Endothelial cell of umbilical vein (primary cell): Measurements from ENCODE around the gene MEGF10. TPM values are rescaled to one million over a fixed set of nuclear protein-coding genes. Genes with fewer than 3 reads are reported as not detected.

Experiments used
- BruUV-seq: library from RNA; stranded (reverse); fragments of 400-500 nt; replicated peaks from 2 replicates; lab custom pipeline; 2021; lab: Mats Ljungman, UMichigan
- CTCF ChIA-PET: fragments of 300-600, 350-600 bp; sonication (Branson Sonifier 250); formaldehyde crosslinking; loops from one replicate; lab custom pipeline; 2021; ENCODE audit warnings: antibody characterized with exemption, inconsistent platforms; lab: Charles Lee
- POLR2A ChIA-PET: fragments of 300-600, 350-600 bp; sonication (Branson Sonifier 250); formaldehyde crosslinking; loops from one replicate; lab custom pipeline; 2021; ENCODE audit warnings: antibody characterized with exemption, inconsistent platforms; lab: Charles Lee
- DNase-seq: peaks from one replicate; pipeline ENCODE4 v3.0.0-alpha.2; 2011; ENCODE audit warnings: low read depth, low spot score
- FAIRE-seq: peaks from 2 replicates; lab custom pipeline; 2011; peaks lifted over from hg19 to GRCh38; lab: Jason Lieb, UNC
- H2AFZ ChIP-seq: 2 replicates; pipeline ENCODE4 v1.6.0; 2012; ENCODE audit warnings: low read depth, low read length, control low read depth, inconsistent platforms
- H3K27ac ChIP-seq: 2 replicates; pipeline ENCODE4 v1.5.1; 2011; ENCODE audit warnings: low read depth, mild to moderate bottlenecking, control low read depth, low read length, moderate library complexity; ENCODE audit not compliant: insufficient read depth
- H3K27me3 ChIP-seq, 2 experiments: 2 replicates each; pipeline versions ENCODE4 v1.6.0 to v1.6.1; 2011; ENCODE audit warnings: low read length in 2 of 2, mixed read lengths in 1 of 2; ENCODE audit not compliant: control insufficient read depth in 2 of 2, insufficient read depth in 2 of 2
- H3K36me3 ChIP-seq, 2 experiments: 2 replicates in 1 of 2; 3 replicates in 1 of 2; pipeline ENCODE4 v1.5.1; 2011; ENCODE audit warnings: low read length in 2 of 2, mild to moderate bottlenecking in 1 of 2, moderate library complexity in 1 of 2; ENCODE audit not compliant: control insufficient read depth in 2 of 2, insufficient read depth in 2 of 2; ENCODE audit errors: extremely low read depth in 1 of 2
- H3K4me1 ChIP-seq: 3 replicates; pipeline ENCODE4 v1.5.1; 2011; ENCODE audit warnings: mild to moderate bottlenecking, low read length; ENCODE audit not compliant: control insufficient read depth, insufficient read depth; ENCODE audit errors: extremely low read depth
- H3K4me2 ChIP-seq: 2 replicates; pipeline ENCODE4 v1.6.1; 2011; ENCODE audit warnings: low read length, control low read depth, mixed read lengths; ENCODE audit not compliant: insufficient read depth
- H3K4me3 ChIP-seq, 3 experiments: fragments of 200-600 bp in 1 of 3; sonication (generic), shearing (Covaris generic) in 1 of 3; replicated peaks in 1 of 3; 2 replicates each; pipeline ENCODE4 v1.5.1; 2011 to 2016; ENCODE audit warnings: control low read depth in 3 of 3, low read length in 3 of 3, mild to moderate bottlenecking in 2 of 3, inconsistent platforms in 1 of 3, low read depth in 1 of 3, moderate library complexity in 1 of 3; ENCODE audit not compliant: insufficient read depth in 1 of 3
- H3K79me2 ChIP-seq: 2 replicates; pipeline ENCODE4 v1.6.0; 2012; ENCODE audit warnings: low read length, inconsistent platforms; ENCODE audit not compliant: control insufficient read depth, insufficient read depth
- H3K9ac ChIP-seq: replicated peaks from 2 replicates; pipeline ENCODE3; 2011; ENCODE audit warnings: low read length, control low read depth; ENCODE audit not compliant: insufficient read depth; ENCODE audit errors: extremely low read depth
- H3K9me1 ChIP-seq: replicated peaks from 3 replicates; pipeline ENCODE4 v1.6.0; 2011; ENCODE audit warnings: mild to moderate bottlenecking, low read length; ENCODE audit not compliant: control insufficient read depth, insufficient read depth; ENCODE audit errors: extremely low read depth
- H3K9me3 ChIP-seq: replicated peaks from 2 replicates; pipeline ENCODE4 v1.5.1; 2012; ENCODE audit warnings: low read length, inconsistent platforms; ENCODE audit not compliant: control insufficient read depth, insufficient read depth
- H4K20me1 ChIP-seq: replicated peaks from 2 replicates; pipeline ENCODE3; 2011; ENCODE audit warnings: mild to moderate bottlenecking, low read length; ENCODE audit not compliant: control insufficient read depth, insufficient read depth; ENCODE audit errors: extremely low read depth
- CTCF ChIP-seq, 2 donors: IDR thresholded peaks; 1 replicate in 1 of 2; 2 replicates in 1 of 2; pipeline ENCODE4 v1.5.1; 2011; ENCODE audit warnings: low read length in 2 of 2, mild to moderate bottlenecking in 2 of 2, moderate library complexity in 2 of 2, control low read depth in 1 of 2, inconsistent platforms in 1 of 2, low read depth in 1 of 2; ENCODE audit not compliant: insufficient read depth in 1 of 2; ENCODE audit errors: extremely low read depth in 1 of 2
- EZH2 ChIP-seq: IDR thresholded peaks from 2 replicates; pipeline ENCODE4 v1.6.1; 2012; ENCODE audit warnings: borderline replicate concordance, low read depth, mild to moderate bottlenecking, moderate library complexity, low read length, inconsistent platforms; ENCODE audit not compliant: severe bottlenecking
- FOS ChIP-seq: IDR thresholded peaks from 2 replicates; pipeline ENCODE4 v1.6.1; 2011; ENCODE audit warnings: mild to moderate bottlenecking, low read length, moderate library complexity, borderline replicate concordance; ENCODE audit not compliant: insufficient read depth
- GATA2 ChIP-seq: IDR thresholded peaks from 2 replicates; pipeline ENCODE4 v1.7.0; 2011; ENCODE audit warnings: low read depth, mild to moderate bottlenecking, moderate library complexity, mixed read lengths, low read length; ENCODE audit not compliant: insufficient read length, insufficient read depth
- JUN ChIP-seq: IDR thresholded peaks from 2 replicates; pipeline ENCODE4 v1.6.1; 2011; ENCODE audit warnings: borderline replicate concordance, low read depth; ENCODE audit not compliant: insufficient read length, insufficient read depth
- MAX ChIP-seq: IDR thresholded peaks from 2 replicates; pipeline ENCODE4 v1.6.1; 2011; ENCODE audit not compliant: insufficient read depth, insufficient read length
- MYC ChIP-seq: IDR thresholded peaks from one replicate; pipeline ENCODE4 v1.6.1; 2011; ENCODE audit warnings: mild to moderate bottlenecking, low read depth, low read length
- POLR2A ChIP-seq: IDR thresholded peaks from 2 replicates; pipeline ENCODE4 v1.6.1; 2012; ENCODE audit warnings: low read depth, mild to moderate bottlenecking, control low read depth, low read length
- POLR2AphosphoS5 ChIP-seq: IDR thresholded peaks from 2 replicates; pipeline ENCODE4 v1.6.1; 2012; ENCODE audit warnings: low read depth, mild to moderate bottlenecking, control low read depth, low read length, moderate library complexity; ENCODE audit not compliant: insufficient read depth
- dilution Hi-C: fragments of 300-500 bp; cut with MboI; formaldehyde crosslinking; loops from one replicate; pipeline ENCODE4 v1.15.0; 2019; ENCODE audit warnings: low sequenced_read_pairs; ENCODE audit not compliant: extremely low pct_ligation_motif_present
- intact Hi-C: fragments of 100-400 bp; cut with micrococcal nuclease; formaldehyde crosslinking; loops from one replicate; pipeline ENCODE4 v1.10.0; 2022
- polyA plus RNA-seq, 4 experiments: library from polyadenylated mRNA; depleted of rRNA in 3 of 4; stranded (reverse) in 3 of 4; unstranded in 1 of 4; fragments of >200 nt; gene quantifications; 2 replicates each; pipeline versions ENCODE4 v1.2.1 to v1.2.3, GENCODE V29; 2011 to 2012; ENCODE audit warnings: missing spikeins in 1 of 4
- total RNA-seq: library from RNA; stranded (reverse); gene quantifications from 2 replicates; pipeline ENCODE4 v1.2.3, GENCODE V29; 2021

Gene MEGF10
- total and polyA plus RNA-seq, 2 donors (not counting 3 experiments of a cell fraction or from before 2014, with no cell fraction given) = 0.30 to 1.00 TPM

GRCh38 chr5:127440831-127441230 is 150.2 kb downstream of the MEGF10 start:
- intact Hi-C loops (loop anchor here (10.0 kb wide), 1 partner anchor 256 kb away; no protein-coding TSS in a partner anchor), dilution Hi-C loops (no loop called here)
- TF ChIP-seq JUN (no peak), POLR2A (no peak), GATA2 (no peak), MAX (no peak), FOS (no peak), CTCF (IDR thresholded peaks at IDR 0.05; ENCODE audit: extremely low read depth in 1 of 2, insufficient read depth in 1 of 2, low read depth in 1 of 2, low read length in 2 of 2) (no peak), EZH2 (no peak), MYC (no peak), POLR2AphosphoS5 (no peak)
- peaks cover 6 to 20% of the 10 kb centered on the region in 2 experiments for H3K27me3 ChIP-seq
- no peaks in the 10 kb centered on the region for H3K9me1 ChIP-seq
- no peak overlapping the region for H3K4me2 ChIP-seq
- H3K79me2 ChIP-seq = no peaks in the 10 kb centered on the region
- no peak overlapping the region for H3K9ac ChIP-seq
- no peak overlapping the region for H3K4me3 ChIP-seq
- H3K27ac ChIP-seq = no peak overlapping the region
- H3K4me1 ChIP-seq = no peaks in the 10 kb centered on the region
- no peak overlapping the region for H2AFZ ChIP-seq
- H4K20me1 ChIP-seq = no peaks in the 10 kb centered on the region
- no peak for DNase-seq
- no peaks in the 10 kb centered on the region for H3K9me3 ChIP-seq
- no TSS peak for BruUV-seq
- CTCF ChIA-PET = interaction anchor here (0.9 to 1.4 kb wide), 5 partner anchors 10 to 766 kb away, joined by 3 to 8 read pairs (median 3); partner anchors contain the start of gene MEGF10
- H3K36me3 ChIP-seq = no peaks in the 10 kb centered on the region
- POLR2A ChIA-PET = no interaction called here
- no peak for FAIRE-seq
